CD4-positive, alpha-beta T cell treated with Interleukin-10 for 1 hour (primary cell): ENCODE measurements around the gene GNAS-AS1.

Experiments used
- DNase-seq: peaks from one replicate; pipeline ENCODE4 v3.0.0-alpha.2; 2020

The GNAS-AS1 gene

DNA sequence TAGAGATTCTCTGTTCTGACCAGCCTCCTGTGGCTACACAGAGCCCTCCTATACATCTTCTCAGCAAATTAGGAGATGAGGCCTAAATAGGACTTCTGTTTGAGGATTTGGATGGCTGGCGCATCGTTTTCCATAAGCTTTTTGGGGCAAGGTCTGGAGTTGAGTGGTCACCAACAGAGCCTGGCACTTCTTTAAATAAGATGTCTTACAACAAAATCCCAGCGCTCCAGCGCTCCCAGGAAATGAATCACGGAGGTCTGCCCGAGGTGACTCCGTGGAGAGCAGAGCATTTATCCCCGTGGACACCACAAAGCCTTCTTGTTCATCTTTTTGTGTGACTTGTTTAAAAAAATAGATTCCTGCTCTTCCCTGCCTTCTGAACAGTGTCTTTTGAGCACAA is 75.3 kb downstream of the GNAS-AS1 start:
- DNase-seq, result no peak

DNA sequence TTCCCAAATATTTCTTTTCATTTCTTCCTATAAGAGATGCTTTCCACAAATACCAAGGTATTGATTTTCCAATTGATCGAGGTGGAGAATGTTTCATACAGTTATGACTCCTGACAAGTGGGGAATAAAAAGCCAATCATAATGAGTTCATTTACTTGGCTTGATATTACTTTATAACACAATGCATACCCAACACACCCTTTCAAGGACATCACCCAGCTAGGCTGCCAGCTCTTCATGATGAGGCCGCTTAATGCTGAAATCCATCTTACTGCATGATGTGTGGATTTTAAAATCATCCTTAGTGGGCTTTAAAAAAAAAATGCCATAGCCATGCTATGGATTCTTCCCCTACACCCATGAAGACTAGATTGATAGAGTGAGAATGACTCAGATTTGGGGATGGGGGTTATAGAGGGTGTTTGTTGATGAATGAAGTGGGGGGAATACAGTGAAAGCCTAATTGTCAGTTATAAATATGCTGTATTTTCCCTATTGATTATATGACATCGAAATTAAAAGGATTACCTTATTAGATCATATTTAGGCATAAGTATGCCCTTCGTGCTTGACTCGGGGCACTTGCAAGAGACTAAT is 75.9 kb downstream of the GNAS-AS1 start:
- no peak for DNase-seq

DNA sequence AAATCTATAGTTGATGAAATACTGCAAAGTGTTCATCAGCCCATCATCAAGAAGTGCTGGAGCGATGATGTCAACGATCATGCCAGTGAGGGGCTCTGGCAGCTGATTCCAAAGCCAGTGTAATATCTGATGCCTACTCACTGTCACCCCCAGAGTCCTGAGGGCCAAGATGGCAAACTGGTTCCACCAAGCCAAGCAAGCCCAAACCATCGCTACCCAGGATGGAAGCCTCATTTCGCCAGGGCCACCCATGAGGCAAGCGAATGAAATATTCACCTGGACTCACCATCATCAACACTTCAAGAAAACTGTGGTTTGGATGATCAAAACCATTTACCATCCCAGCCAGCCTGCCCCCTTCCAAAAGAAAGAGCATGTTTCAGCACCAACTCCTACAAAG is 76.5 kb downstream of the GNAS-AS1 start:
- no peak for DNase-seq

DNA sequence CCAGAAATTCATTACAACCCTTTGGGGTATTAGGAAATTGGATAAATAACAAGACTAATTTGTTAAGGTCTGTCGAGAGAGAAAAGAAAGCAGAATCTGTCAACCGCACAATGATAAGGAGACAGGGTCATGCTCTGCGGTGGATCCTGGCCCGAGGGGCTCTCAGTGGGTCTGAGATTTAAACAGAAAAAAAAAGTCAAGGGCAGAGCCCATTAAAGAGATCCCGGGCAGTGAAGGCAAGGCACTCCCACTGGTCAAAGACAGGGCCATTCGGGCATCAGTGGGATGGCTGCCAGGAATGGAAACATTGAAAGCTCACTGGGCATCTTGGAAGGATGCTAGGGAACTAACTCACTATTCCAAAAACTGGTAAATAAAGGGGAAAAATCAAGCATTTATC is 77.9 kb downstream of the GNAS-AS1 start:
- no peak for DNase-seq
